PC-9 (cell line): ENCODE data around the gene AIFM2.

Source experiments
- CTCF ChIP-seq: fragments of 200-600 bp; sonication (generic); conservative IDR thresholded peaks from 2 replicates; pipeline ENCODE4 v1.6.1; 2017; ENCODE audit warnings: mixed run types, antibody characterized with exemption, mild to moderate bottlenecking, moderate library complexity
- EZH2 ChIP-seq: fragments of 200-600 bp; sonication (generic); IDR thresholded peaks from 2 replicates; pipeline ENCODE4 v1.8.0; 2017; ENCODE audit warnings: antibody characterized with exemption, low read depth

DNA sequence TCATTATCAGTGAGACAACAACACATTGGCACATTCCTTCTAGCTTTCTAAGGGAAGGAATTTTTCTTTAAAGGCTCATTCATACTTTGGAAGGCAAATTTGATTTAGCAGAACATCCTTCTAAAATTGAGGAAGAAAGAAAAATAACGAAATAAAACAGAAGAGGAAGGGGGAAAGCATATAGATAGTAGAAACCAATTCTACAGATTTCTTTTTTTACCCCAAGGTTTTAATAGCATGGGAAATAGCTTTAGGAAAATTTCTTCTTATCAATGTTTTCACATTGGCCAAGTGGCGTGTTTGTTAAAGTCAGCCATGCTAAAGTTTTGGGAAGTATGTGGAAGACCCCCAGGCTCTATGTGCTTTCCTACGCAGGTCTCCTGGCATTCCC is 44.3 kb downstream of the AIFM2 start:
- TF ChIP-seq CTCF = no peak
- no peak for TF ChIP-seq EZH2
